Endothelial cell of umbilical vein (primary cell): ENCODE data around the gene SRCAP.

ENCODE experiments used
- CTCF ChIP-seq, 2 donors: IDR thresholded peaks; 1 replicate in 1 of 2; 2 replicates in 1 of 2; pipeline ENCODE4 v1.5.1; 2011; ENCODE audit warnings: low read length in 2 of 2, mild to moderate bottlenecking in 2 of 2, moderate library complexity in 2 of 2, control low read depth in 1 of 2, inconsistent platforms in 1 of 2, low read depth in 1 of 2; ENCODE audit not compliant: insufficient read depth in 1 of 2; ENCODE audit errors: extremely low read depth in 1 of 2
- MYC ChIP-seq: IDR thresholded peaks from one replicate; pipeline ENCODE4 v1.6.1; 2011; ENCODE audit warnings: mild to moderate bottlenecking, low read depth, low read length
- POLR2A ChIP-seq: IDR thresholded peaks from 2 replicates; pipeline ENCODE4 v1.6.1; 2012; ENCODE audit warnings: low read depth, mild to moderate bottlenecking, control low read depth, low read length
- POLR2AphosphoS5 ChIP-seq: IDR thresholded peaks from 2 replicates; pipeline ENCODE4 v1.6.1; 2012; ENCODE audit warnings: low read depth, mild to moderate bottlenecking, control low read depth, low read length, moderate library complexity; ENCODE audit not compliant: insufficient read depth

GRCh38 chr16:30777591-30778297 lies 78.8 kb downstream of the SRCAP start:
- TF ChIP-seq POLR2A (peak; percentile 28), CTCF (IDR thresholded peaks at IDR 0.05; ENCODE audit: extremely low read depth in 1 of 2, insufficient read depth in 1 of 2, low read depth in 1 of 2, low read length in 2 of 2) (no peak), MYC (no peak), POLR2AphosphoS5 (no peak)
